HL-60 (cell line): ENCODE results near the gene ENO4.

Source experiments
- DNase-seq, 2 experiments: peaks; one replicate each; pipeline ENCODE4 v3.0.0-alpha.2; 2010 to 2020; ENCODE audit warnings: low read depth in 1 of 2, low spot score in 1 of 2
- H3K27ac ChIP-seq: fragments of 250-450 bp; sonication (Bioruptor Pico); replicated peaks from 2 replicates; pipeline ENCODE4 v1.5.1; 2020; ENCODE audit warnings: mild to moderate bottlenecking, moderate library complexity
- H3K27me3 ChIP-seq: fragments of 250-450 bp; sonication (Bioruptor Pico); 2 replicates; pipeline ENCODE4 v1.5.1; 2021; ENCODE audit warnings: mild to moderate bottlenecking, moderate library complexity; ENCODE audit not compliant: insufficient read depth, poor library complexity, severe bottlenecking
- H3K4me3 ChIP-seq: replicated peaks from 2 replicates; pipeline ENCODE4 v1.5.1; 2011; ENCODE audit warnings: mild to moderate bottlenecking, control low read depth, low read length; ENCODE audit not compliant: insufficient read depth
- CTCF ChIP-seq: IDR thresholded peaks from one replicate; pipeline ENCODE4 v1.5.1; 2011; ENCODE audit warnings: low read length, control low read depth, inconsistent platforms; ENCODE audit not compliant: insufficient read depth
- GABPA ChIP-seq: IDR thresholded peaks from 2 replicates; pipeline ENCODE4 v1.6.1; 2012; ENCODE audit warnings: low read depth
- POLR2AphosphoS5 ChIP-seq: IDR thresholded peaks from 2 replicates; pipeline ENCODE4 v1.6.1; 2012; ENCODE audit warnings: low read depth
- SPI1 ChIP-seq: IDR thresholded peaks from 2 replicates; pipeline ENCODE4 v1.6.1; 2012; ENCODE audit warnings: low read depth, mild to moderate bottlenecking, borderline replicate concordance
- TF ChIP-seq, protein P1 (sequence below): IDR thresholded peaks from 2 replicates; pipeline ENCODE4 v1.6.1; 2012; ENCODE audit warnings: low read depth; ENCODE audit not compliant: insufficient replicate concordance

Gene ENO4

GRCh38 chr10:116810895-116811294 lies 38.4 kb upstream of the ENO4 start:
- DNase-seq, result no peak
- Histone ChIP-seq H3K27ac (no peak overlapping the region), H3K27me3 (no peaks in the 10 kb centered on the region), H3K4me3 (no peak overlapping the region)
- no peak for TF ChIP-seq GABPA
- TF ChIP-seq, protein P1, sequence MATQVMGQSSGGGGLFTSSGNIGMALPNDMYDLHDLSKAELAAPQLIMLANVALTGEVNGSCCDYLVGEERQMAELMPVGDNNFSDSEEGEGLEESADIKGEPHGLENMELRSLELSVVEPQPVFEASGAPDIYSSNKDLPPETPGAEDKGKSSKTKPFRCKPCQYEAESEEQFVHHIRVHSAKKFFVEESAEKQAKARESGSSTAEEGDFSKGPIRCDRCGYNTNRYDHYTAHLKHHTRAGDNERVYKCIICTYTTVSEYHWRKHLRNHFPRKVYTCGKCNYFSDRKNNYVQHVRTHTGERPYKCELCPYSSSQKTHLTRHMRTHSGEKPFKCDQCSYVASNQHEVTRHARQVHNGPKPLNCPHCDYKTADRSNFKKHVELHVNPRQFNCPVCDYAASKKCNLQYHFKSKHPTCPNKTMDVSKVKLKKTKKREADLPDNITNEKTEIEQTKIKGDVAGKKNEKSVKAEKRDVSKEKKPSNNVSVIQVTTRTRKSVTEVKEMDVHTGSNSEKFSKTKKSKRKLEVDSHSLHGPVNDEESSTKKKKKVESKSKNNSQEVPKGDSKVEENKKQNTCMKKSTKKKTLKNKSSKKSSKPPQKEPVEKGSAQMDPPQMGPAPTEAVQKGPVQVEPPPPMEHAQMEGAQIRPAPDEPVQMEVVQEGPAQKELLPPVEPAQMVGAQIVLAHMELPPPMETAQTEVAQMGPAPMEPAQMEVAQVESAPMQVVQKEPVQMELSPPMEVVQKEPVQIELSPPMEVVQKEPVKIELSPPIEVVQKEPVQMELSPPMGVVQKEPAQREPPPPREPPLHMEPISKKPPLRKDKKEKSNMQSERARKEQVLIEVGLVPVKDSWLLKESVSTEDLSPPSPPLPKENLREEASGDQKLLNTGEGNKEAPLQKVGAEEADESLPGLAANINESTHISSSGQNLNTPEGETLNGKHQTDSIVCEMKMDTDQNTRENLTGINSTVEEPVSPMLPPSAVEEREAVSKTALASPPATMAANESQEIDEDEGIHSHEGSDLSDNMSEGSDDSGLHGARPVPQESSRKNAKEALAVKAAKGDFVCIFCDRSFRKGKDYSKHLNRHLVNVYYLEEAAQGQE, result no peak
- TF ChIP-seq SPI1, result no peak
- no peak for TF ChIP-seq CTCF
- no peak for TF ChIP-seq POLR2AphosphoS5

GRCh38 chr10:116811691-116812090 lies 37.6 kb upstream of the ENO4 start:
- DNase-seq, result no peak
- no peaks in the 10 kb centered on the region for H3K27me3 ChIP-seq
- no peak overlapping the region for H3K4me3 ChIP-seq
- TF ChIP-seq POLR2AphosphoS5, result no peak
- TF ChIP-seq GABPA, result no peak
- TF ChIP-seq, protein P1, result no peak
- no peak for TF ChIP-seq SPI1
- no peak for TF ChIP-seq CTCF
- no peak overlapping the region for H3K27ac ChIP-seq

GRCh38 chr10:116815641-116816415 lies 33.5 kb upstream of the ENO4 start:
- TF ChIP-seq, protein P1, result no peak
- no peak overlapping the region for H3K27ac ChIP-seq

More at GRCh38 chr10:116815641-116816415, 33.5 kb upstream of the ENO4 start:
- no peak for DNase-seq
- no peak overlapping the region for H3K4me3 ChIP-seq
- H3K27me3 ChIP-seq, result no peaks in the 10 kb centered on the region
